AG09319 (cell line): ENCODE results near the gene BRF1.

Experiments used
- DNase-seq: peaks from one replicate; pipeline ENCODE4 v3.0.0-alpha.2; 2010; ENCODE audit warnings: low read depth; ENCODE audit errors: extremely low read depth
- CTCF ChIP-seq: IDR thresholded peaks from 2 replicates; pipeline ENCODE4 v1.5.1; 2011; ENCODE audit warnings: low read depth, mild to moderate bottlenecking, inconsistent platforms, low read length, moderate library complexity

Gene BRF1

DNA sequence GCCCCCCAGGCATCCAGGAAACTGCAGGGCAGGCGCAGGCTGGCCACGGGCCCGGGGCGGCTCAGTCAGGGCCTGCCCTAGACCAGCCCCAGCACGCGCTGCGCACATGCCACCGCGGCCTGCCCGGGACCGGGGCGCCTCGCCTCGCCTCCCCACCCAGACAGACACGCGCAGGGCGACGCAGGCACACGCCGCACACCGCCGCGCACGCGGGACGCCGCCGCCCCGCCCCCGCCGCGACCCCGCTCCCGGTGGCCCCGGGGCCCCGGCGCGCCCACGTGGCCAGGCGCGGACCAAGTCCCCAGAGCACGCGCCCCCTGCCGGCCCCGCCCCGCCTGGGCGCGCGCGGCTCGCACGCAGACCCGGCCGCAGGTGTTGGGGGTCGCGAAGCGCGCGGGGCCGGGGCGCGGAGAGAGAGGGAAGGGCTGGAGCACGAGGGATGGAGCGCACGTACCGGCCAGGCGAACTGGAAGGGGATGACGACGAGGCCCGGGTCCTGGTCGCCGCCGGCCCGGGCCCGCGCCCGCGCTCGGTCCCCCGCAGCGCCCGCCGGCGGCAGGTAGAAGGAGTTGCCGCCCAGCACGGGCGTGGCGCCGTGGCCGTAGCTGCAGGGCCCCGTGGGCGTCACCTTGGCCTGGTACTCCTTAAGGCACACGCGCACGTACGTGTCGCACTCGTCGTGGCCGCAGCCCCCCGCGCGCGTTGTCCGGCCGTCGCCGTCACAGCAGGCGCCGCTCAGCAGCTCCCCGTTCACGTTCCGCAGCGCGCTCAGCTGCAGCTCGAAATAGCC lies 133.3 kb downstream of the BRF1 start:
- DNase-seq: no peak
- TF ChIP-seq CTCF: no peak

DNA sequence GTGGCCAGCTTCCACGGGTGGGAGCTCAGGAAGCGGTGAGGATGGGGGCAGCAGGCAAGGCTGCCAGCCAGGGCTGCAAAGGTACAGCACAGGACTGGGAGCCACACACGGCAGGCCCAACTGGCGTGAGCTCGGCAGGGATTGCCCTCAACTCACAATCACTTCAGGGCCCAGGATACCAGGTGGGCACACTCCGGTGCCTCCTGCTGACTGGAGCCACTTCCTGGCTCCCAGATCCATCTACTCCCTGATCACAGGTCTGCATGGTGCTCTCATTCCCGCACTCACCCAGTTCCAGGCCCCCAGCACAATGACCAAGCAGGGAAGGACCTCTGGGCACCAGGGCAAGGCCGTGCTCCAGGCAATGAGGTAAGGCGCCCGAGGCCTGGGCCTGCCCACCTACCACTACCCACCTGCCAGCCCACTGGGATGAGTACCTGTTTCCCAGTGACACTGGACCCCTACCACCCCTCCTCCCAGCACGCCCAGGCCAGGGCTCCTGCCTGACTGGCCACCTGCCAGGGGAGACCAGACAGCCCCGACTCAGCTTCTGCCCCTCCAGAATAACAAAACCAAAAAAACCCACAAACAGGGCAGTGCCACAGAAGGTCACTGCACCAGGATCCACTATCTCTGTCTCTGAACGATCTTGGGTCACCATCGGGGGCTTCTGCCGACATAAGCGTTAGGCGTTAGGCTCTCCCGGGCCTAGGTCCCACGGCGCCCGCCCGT lies 134.1 kb downstream of the BRF1 start:
- no peak for TF ChIP-seq CTCF

DNA sequence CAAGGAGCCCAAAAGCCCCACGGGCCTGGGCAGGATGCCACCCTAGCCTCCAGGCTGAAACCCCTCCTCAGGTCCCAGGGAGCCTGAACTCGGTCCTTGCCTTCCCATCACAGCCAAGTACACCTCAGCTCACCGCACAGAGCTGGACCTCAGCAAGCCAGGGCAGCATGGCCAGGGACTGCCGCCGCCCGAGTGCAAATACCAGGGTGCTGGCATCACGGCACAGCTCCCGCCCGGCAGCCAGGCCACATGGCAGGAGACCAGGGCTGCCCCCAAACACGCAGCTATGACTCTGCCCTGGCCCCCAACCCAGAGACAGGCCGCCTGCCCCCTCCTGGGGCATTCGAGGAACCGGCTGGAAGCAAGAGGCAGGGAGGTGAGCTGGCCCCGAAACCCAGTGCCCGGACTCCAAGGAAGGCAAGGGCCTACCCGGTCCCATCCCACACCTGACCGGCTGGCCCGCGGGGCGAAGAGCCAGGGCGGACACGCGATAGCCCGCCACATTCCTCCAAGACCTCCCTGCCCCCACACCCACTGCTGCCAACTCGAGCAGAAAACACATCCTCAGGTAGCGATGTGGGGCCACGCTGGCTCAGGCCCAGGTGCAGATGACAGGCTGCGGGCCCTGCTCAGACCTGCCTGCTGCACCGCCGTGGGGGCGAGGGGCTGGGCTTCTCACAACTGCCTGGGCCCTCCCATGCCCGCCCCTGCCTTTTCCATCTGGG lies 134.9 kb downstream of the BRF1 start:
- DNase-seq: no peak
- no peak for TF ChIP-seq CTCF

More for the DNA sequence above, 134.1 kb downstream of the BRF1 start:
- no peak for DNase-seq

- TF ChIP-seq CTCF: no peak
- no peak for DNase-seq
Measured at GRCh38 chr14:105165134-105165704, 135.6 kb downstream of the BRF1 start.

- no peak for DNase-seq
- no peak for TF ChIP-seq CTCF
Measured at GRCh38 chr14:105163040-105163742, 137.6 kb downstream of the BRF1 start.

DNA sequence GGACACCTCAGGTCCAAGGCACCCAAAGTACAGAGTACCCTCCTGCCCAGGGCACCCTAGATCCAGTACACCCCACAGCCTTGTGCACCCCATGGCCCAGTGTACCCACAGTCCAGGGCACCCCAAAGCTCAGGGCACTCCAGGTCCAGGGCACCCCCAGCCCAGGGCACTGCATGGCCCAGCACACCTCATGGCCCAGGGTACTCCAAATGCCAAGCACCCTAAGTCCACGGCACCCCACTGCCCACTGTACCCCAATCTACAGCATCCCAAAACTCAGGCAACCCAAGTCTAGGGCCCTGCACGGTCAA lies 138.2 kb downstream of the BRF1 start:
- no peak for TF ChIP-seq CTCF
- DNase-seq: no peak
